GM13977 (cell line): ENCODE measurements around the gene ADCY4.

Experiments used
- DNase-seq: peaks from one replicate; pipeline ENCODE4 v3.0.0; 2012; ENCODE audit warnings: low spot score
- in situ Hi-C: fragments of 300-500 bp; cut with MboI; formaldehyde crosslinking; loops from one replicate; pipeline ENCODE4 v1.12.0; 2022; ENCODE audit warnings: low sequenced_read_pairs, low pct_unique_long_range_greater_than_20kb, mixed read lengths, inconsistent platforms; ENCODE audit not compliant: unreplicated experiment
- TF ChIP-seq, protein P1 (sequence below): IDR thresholded peaks from 2 replicates; pipeline ENCODE4 v1.5.1; 2012; ENCODE audit warnings: mild to moderate bottlenecking, control low read depth; ENCODE audit not compliant: insufficient read depth; ENCODE audit errors: extremely low read depth, missing control alignments

ADCY4 gene

DNA sequence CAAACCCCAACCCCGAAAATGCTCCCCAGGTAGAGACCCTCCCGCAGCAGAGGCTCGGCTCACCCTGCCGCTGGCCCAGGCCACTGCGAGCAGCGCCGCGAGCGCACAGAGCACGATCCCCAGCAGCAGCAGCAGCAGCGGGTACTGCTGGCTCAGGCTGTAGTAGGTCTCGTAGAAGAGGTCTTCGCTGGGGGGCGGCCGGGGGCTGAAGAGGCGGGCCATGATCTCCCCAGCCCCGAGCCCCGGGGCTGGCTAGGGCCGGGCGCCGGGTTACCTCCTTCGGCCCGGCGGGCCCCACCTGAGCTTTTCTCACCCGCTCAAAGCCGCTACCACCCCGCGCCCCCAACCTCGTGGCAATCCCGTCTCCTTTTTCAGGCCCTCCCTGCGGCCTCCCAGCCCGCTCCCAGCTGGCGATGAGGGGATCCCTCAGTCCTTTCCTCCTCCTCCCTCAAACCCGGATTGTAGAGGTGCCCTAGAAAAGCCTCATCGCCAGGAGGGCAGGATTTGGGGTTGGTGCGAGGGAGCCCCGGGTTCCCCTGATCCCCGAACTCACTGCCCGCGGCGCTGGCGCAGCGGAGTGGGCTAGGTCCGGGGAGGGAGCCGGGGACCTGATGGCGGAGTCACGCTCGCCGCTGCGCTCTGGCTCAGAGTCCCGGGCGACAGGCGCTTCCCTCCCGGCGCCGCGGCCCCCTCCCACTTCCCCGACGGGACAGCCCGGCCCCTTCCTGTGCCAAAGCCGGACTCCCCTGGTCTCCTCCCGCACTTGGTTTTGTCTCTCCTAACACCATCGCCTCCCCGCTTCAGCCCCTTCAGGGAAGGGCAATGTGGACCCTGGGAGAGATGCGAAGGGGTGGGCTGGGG lies at the start of gene ADCY4:
TSS of gene ADCY4 (minus strand) at position 641 of the 861 bp plus-strand sequence. CDS start at position 222, 419 bp downstream.
- no peak for DNase-seq
- TF ChIP-seq, protein P1, sequence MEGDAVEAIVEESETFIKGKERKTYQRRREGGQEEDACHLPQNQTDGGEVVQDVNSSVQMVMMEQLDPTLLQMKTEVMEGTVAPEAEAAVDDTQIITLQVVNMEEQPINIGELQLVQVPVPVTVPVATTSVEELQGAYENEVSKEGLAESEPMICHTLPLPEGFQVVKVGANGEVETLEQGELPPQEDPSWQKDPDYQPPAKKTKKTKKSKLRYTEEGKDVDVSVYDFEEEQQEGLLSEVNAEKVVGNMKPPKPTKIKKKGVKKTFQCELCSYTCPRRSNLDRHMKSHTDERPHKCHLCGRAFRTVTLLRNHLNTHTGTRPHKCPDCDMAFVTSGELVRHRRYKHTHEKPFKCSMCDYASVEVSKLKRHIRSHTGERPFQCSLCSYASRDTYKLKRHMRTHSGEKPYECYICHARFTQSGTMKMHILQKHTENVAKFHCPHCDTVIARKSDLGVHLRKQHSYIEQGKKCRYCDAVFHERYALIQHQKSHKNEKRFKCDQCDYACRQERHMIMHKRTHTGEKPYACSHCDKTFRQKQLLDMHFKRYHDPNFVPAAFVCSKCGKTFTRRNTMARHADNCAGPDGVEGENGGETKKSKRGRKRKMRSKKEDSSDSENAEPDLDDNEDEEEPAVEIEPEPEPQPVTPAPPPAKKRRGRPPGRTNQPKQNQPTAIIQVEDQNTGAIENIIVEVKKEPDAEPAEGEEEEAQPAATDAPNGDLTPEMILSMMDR = peak; percentile 0
- in situ Hi-C loops = loop anchor here (5.0 to 25.0 kb wide), 2 partner anchors 103 to 328 kb away; no protein-coding TSS in a partner anchor

- in situ Hi-C loops = no loop called here
- TF ChIP-seq, protein P1 = no peak
- no peak for DNase-seq
Measured at GRCh38 chr14:24384169-24384568, 49.3 kb upstream of the ADCY4 start.

DNA sequence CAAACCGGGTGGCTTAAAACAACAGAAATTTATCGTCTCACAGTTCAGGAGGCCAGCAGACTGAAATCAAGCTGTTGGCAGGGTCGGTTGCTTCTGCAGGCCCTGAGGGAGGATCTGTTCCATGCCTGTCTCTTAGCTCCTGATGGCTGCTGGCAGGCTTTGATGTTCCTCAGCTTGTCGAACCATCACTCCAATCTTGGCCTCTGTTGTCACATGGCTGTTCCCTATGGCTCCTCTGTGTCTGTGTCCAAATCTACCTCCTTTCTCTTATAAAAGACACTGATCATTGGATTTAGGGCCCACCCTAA lies 47.1 kb upstream of the ADCY4 start:
- no peak for DNase-seq
- in situ Hi-C loops = no loop called here
- TF ChIP-seq, protein P1 = no peak

GRCh38 chr14:24381363-24382063 lies 46.6 kb upstream of the ADCY4 start:
- in situ Hi-C loops = no loop called here
- no peak for DNase-seq
- TF ChIP-seq, protein P1 = no peak

DNA sequence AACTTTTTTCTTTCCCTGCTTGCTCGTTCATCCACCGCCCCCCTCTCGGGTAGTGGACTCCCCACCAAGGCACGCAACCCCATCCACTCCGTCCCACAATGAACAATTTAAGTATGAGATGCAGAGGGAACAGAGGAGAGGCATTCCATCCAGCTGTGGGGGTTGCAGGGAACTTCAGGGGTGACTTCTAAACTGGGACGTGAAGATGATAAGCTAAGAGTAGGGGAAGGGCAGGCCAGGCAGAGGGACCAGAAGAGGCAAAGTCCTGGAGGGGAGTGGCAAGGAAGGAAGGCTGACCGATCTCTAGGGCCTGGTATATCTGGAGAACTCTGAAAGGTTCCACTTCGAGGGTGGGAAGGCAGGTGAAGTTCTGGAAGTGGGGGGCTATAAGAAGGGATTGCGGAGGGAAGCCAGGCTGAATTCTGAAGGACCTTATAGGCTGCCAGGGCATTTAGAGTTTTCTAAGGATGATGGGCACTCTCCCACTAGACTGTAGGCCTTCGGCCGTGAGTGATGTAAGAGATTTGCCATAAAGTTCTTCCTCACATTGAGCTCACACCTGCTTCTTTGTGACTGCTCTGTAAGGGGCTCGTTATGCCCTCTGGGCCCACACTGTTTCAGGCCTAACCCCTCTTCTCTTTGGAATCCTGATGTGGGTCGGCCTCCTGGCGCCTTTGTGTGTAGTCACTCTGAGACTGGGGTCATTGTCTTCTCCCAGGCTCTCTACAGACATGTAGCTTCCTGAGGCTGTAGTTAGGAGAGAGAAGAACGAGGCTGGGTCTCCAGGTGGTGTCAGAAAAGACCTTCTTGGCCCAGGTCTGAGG lies 45.2 kb upstream of the ADCY4 start:
- in situ Hi-C loops = no loop called here
- DNase-seq = no peak
- TF ChIP-seq, protein P1 = no peak

- DNase-seq = no peak
- in situ Hi-C loops = no loop called here
- TF ChIP-seq, protein P1 = no peak
Measured at GRCh38 chr14:24378981-24379906, 44.4 kb upstream of the ADCY4 start.
